HepG2 (cell line): ENCODE measurements around the gene RPTOR. TPM values are rescaled to one million over a fixed set of nuclear protein-coding genes. Genes with fewer than 3 reads are reported as not detected.

ENCODE experiments used
- ATAC-seq: fragments of 200-7000 bp; cut with Tn5 transposase; 3 replicates; pipeline ENCODE4 v1.9.1; 2020; ENCODE audit warnings: mild to moderate bottlenecking, moderate library complexity
- BruUV-seq: library from RNA; stranded (reverse); fragments of 400-500 nt; replicated peaks from 2 replicates; lab custom pipeline; 2021; lab: Mats Ljungman, UMichigan
- CTCF ChIA-PET: fragments of 300-600 bp; formaldehyde crosslinking; extraction: SDS; loops from one replicate; lab custom pipeline; 2021; ENCODE audit warnings: low total read pairs, inconsistent platforms, low intra/inter-chr PET ratio; lab: Yijun Ruan, JAX
- POLR2A ChIA-PET: fragments of 350-600 bp; sonication (Branson Sonifier 250); formaldehyde crosslinking; loops from one replicate; lab custom pipeline; 2020; ENCODE audit warnings: antibody characterized with exemption, inconsistent platforms; lab: Yijun Ruan, JAX
- DNase-seq: peaks from one replicate; pipeline ENCODE4 v3.0.0-alpha.2; 2015; ENCODE audit warnings: low spot score
- FAIRE-seq: peaks from 3 replicates; lab custom pipeline; 2011; peaks lifted over from hg19 to GRCh38; lab: Jason Lieb, UNC
- H2AFZ ChIP-seq: one replicate; pipeline ENCODE4 v1.6.1; 2011; ENCODE audit warnings: low read length, inconsistent platforms
- H3K27ac ChIP-seq: fragments of 300-600 bp; 3 replicates; pipeline ENCODE4 v1.8.0; 2011; ENCODE audit warnings: mixed run types, mild to moderate bottlenecking, mixed read lengths, low read length, inconsistent platforms; ENCODE audit not compliant: insufficient read depth; ENCODE audit errors: extremely low read length
- H3K27me3 ChIP-seq, 2 experiments: fragments of 200-600 bp in 1 of 2; 2 replicates in 1 of 2; 3 replicates in 1 of 2; pipeline versions ENCODE4 v1.6.0 to v1.8.0; 2011; ENCODE audit warnings: low read length in 2 of 2, mild to moderate bottlenecking in 2 of 2, moderate library complexity in 2 of 2, inconsistent platforms in 1 of 2; ENCODE audit not compliant: insufficient read depth in 2 of 2, control insufficient read depth in 1 of 2
- H3K36me3 ChIP-seq, 2 experiments: fragments of 200-600 bp in 1 of 2; replicated peaks in 1 of 2; 2 replicates in 1 of 2; 3 replicates in 1 of 2; pipeline versions ENCODE4 v1.5.1 to v1.8.0; 2011; ENCODE audit warnings: low read length in 2 of 2, inconsistent platforms in 1 of 2; ENCODE audit not compliant: insufficient read depth in 2 of 2, control insufficient read depth in 1 of 2
- H3K4me1 ChIP-seq: 2 replicates; pipeline ENCODE4 v1.5.1; 2012; ENCODE audit warnings: low read length, inconsistent platforms; ENCODE audit not compliant: insufficient read depth
- H3K4me2 ChIP-seq: 2 replicates; pipeline ENCODE4 v1.6.0; 2011; ENCODE audit warnings: low read depth, low read length, inconsistent platforms
- H3K4me3 ChIP-seq, 3 experiments: fragments of 200-600 bp in 1 of 3; sonication (generic), shearing (Covaris generic) in 1 of 3; replicated peaks in 1 of 3; 2 replicates each; pipeline ENCODE4 v1.5.1; 2011 to 2016; ENCODE audit warnings: low read length in 3 of 3, inconsistent platforms in 2 of 3, low read depth in 2 of 3, mild to moderate bottlenecking in 2 of 3, control low read depth in 1 of 3, mixed read lengths in 1 of 3; ENCODE audit not compliant: insufficient read depth in 1 of 3
- H3K79me2 ChIP-seq: one replicate; pipeline ENCODE4 v1.6.1; 2011; ENCODE audit warnings: low read length, inconsistent platforms; ENCODE audit not compliant: insufficient read depth
- H3K9ac ChIP-seq: 2 replicates; pipeline ENCODE4 v1.6.0; 2011; ENCODE audit warnings: mild to moderate bottlenecking, low read depth, low read length, inconsistent platforms; ENCODE audit not compliant: insufficient read depth
- H3K9me3 ChIP-seq: 2 replicates; pipeline ENCODE4 v1.5.1; 2012; ENCODE audit warnings: mild to moderate bottlenecking, low read length
- H4K20me1 ChIP-seq: 2 replicates; pipeline ENCODE4 v1.6.0; 2011; ENCODE audit warnings: inconsistent platforms, mild to moderate bottlenecking, low read length, moderate library complexity; ENCODE audit not compliant: insufficient read depth
- AGO2 ChIP-seq: fragments of 200-400 bp; formaldehyde crosslinking; optimal IDR thresholded peaks from 2 replicates; pipeline ENCODE3; 2017; ENCODE audit warnings: mild to moderate bottlenecking, low read depth, low read length, moderate library complexity
- FOXM1 ChIP-seq: sonication (generic); formaldehyde crosslinking; IDR thresholded peaks from 2 replicates; pipeline ENCODE4 v1.5.0; 2020; ENCODE audit warnings: missing genetic modification reagents
- MTA1 ChIP-seq: sonication (generic); formaldehyde crosslinking; IDR thresholded peaks from 2 replicates; pipeline ENCODE4 v1.4.0; 2020; ENCODE audit warnings: missing genetic modification reagents, mild to moderate bottlenecking, borderline replicate concordance
- ZNF451 ChIP-seq: sonication (generic); formaldehyde crosslinking; IDR thresholded peaks from 2 replicates; pipeline ENCODE4 v1.5.0; 2020; ENCODE audit warnings: mild to moderate bottlenecking, missing genetic modification reagents
- ZNF563 ChIP-seq: sonication (generic); formaldehyde crosslinking; IDR thresholded peaks from 2 replicates; pipeline ENCODE4 v1.8.0; 2022; ENCODE audit warnings: mild to moderate bottlenecking, moderate library complexity, missing genetic modification reagents
- WGBS: methylation state at CpG from one replicate; pipeline ENCODE4 v1.1.6; 2017; ENCODE audit warnings: low lambda C conversion rate; 5-methylcytosine and 5-hydroxymethylcytosine counted together
- in situ Hi-C: cut with HindIII; loops from 2 replicates; pipeline ENCODE4 v1.10.0; 2017; ENCODE audit warnings: low pct_unique_long_range_greater_than_20kb; ENCODE audit not compliant: extremely low pct_ligation_motif_present
- intact Hi-C: fragments of 100-400 bp; cut with micrococcal nuclease; formaldehyde crosslinking; loops from one replicate; pipeline ENCODE4 v1.10.0; 2022; ENCODE audit not compliant: unreplicated experiment
- polyA plus RNA-seq, 8 experiments: library from polyadenylated mRNA; depleted of rRNA in 3 of 8; stranded (reverse) in 7 of 8; unstranded in 1 of 8; fragments of >200 nt; fragmentation: Illumina TruSeq in 4 of 8; extraction: Trizol in 4 of 8; gene quantifications; 2 replicates each; pipeline versions ENCODE4 v1.2.1 to v1.2.3, GENCODE V29; 2011 to 2016; ENCODE audit warnings: low read depth in 4 of 8, missing spikeins in 1 of 8, mixed read lengths in 1 of 8; ENCODE audit not compliant: insufficient read depth in 1 of 8
- total RNA-seq, 5 experiments: library from RNA; depleted of rRNA; stranded (reverse); fragments of >200 nt; fragmentation: Illumina TruSeq; extraction: Trizol; gene quantifications; 2 replicates each; pipeline ENCODE4 v1.2.3, GENCODE V29; 2016; ENCODE audit warnings: low read depth in 1 of 5
- TF ChIP-seq, protein P1 (sequence below): sonication (generic); formaldehyde crosslinking; IDR thresholded peaks from 2 replicates; pipeline ENCODE4 v1.5.0; 2020; ENCODE audit warnings: mild to moderate bottlenecking, missing genetic modification reagents, borderline replicate concordance

RPTOR gene
- total and polyA plus RNA-seq, 2 of the 13 experiments (the other 11 are each of a cell fraction or from before 2014, with no cell fraction given): 6.6 to 25.3 TPM

DNA sequence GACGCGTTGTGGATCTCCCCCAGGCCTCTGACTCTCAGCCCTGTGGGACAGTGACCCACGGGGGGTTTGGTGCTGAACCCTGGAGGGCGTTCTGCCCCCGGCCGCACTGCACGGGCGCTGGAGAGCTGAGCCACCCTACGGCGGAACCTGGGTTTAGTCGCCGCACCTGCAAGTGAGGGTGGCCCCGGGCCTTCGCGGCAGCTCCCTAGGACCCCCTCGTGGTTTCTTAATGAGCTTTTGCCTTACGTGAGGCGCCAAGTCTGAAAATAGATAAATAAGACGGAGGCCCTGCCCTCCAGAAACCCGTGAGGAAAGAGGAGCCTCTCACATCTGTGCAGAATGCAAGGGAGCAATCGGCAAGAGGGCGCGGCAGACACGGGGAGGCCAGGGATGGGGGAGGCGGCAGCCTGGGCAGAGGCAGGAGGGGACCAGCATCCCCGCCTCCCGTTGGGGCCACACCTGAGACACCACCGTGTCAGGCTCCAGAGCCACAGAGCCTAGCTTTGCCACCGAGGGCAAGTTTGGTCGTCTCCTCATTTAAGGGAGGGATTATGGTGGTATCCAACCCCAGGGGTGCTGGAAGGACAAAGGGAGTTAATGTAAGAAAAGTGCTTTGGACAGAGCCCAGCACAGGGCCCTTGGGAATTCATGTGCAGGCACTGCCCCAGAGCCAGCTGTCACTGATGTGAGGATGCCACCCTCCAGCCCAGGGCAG is 293.8 kb downstream of the RPTOR start:
- no TSS peak for BruUV-seq
- FAIRE-seq (no peak), DNase-seq (no peak), ATAC-seq (no peak)
- Histone ChIP-seq H3K27ac (no peak overlapping the region), H2AFZ (no peak overlapping the region), H4K20me1 (peaks cover under 1% of the 10 kb centered on the region; the same call in 1 of the 2 replicates), H3K27me3 (no peaks in the 10 kb centered on the region), H3K4me1 (peaks cover 7% of the 10 kb centered on the region), H3K9ac (no peak overlapping the region), H3K79me2 (no peaks in the 10 kb centered on the region), H3K4me3 (no peak overlapping the region), H3K9me3 (no peaks in the 10 kb centered on the region), H3K36me3 (peaks cover 7 to 22% of the 10 kb centered on the region in 2 experiments; a peak in 4 of 5 replicates), H3K4me2 (no peak overlapping the region)
- ChIA-PET POLR2A (no interaction called here), CTCF (no interaction called here)
- in situ Hi-C loops (no loop called here), intact Hi-C loops (no loop called here)
- TF ChIP-seq ZNF563 (CRISPR knock-in tag) (no peak), MTA1 (CRISPR knock-in tag) (0 out of 2 replicates have a peak, but pooled peaks have one; percentile 11), ZNF451 (no peak), FOXM1 (CRISPR knock-in tag) (no peak), AGO2 (peak; percentile 33)
- TF ChIP-seq, protein P1, sequence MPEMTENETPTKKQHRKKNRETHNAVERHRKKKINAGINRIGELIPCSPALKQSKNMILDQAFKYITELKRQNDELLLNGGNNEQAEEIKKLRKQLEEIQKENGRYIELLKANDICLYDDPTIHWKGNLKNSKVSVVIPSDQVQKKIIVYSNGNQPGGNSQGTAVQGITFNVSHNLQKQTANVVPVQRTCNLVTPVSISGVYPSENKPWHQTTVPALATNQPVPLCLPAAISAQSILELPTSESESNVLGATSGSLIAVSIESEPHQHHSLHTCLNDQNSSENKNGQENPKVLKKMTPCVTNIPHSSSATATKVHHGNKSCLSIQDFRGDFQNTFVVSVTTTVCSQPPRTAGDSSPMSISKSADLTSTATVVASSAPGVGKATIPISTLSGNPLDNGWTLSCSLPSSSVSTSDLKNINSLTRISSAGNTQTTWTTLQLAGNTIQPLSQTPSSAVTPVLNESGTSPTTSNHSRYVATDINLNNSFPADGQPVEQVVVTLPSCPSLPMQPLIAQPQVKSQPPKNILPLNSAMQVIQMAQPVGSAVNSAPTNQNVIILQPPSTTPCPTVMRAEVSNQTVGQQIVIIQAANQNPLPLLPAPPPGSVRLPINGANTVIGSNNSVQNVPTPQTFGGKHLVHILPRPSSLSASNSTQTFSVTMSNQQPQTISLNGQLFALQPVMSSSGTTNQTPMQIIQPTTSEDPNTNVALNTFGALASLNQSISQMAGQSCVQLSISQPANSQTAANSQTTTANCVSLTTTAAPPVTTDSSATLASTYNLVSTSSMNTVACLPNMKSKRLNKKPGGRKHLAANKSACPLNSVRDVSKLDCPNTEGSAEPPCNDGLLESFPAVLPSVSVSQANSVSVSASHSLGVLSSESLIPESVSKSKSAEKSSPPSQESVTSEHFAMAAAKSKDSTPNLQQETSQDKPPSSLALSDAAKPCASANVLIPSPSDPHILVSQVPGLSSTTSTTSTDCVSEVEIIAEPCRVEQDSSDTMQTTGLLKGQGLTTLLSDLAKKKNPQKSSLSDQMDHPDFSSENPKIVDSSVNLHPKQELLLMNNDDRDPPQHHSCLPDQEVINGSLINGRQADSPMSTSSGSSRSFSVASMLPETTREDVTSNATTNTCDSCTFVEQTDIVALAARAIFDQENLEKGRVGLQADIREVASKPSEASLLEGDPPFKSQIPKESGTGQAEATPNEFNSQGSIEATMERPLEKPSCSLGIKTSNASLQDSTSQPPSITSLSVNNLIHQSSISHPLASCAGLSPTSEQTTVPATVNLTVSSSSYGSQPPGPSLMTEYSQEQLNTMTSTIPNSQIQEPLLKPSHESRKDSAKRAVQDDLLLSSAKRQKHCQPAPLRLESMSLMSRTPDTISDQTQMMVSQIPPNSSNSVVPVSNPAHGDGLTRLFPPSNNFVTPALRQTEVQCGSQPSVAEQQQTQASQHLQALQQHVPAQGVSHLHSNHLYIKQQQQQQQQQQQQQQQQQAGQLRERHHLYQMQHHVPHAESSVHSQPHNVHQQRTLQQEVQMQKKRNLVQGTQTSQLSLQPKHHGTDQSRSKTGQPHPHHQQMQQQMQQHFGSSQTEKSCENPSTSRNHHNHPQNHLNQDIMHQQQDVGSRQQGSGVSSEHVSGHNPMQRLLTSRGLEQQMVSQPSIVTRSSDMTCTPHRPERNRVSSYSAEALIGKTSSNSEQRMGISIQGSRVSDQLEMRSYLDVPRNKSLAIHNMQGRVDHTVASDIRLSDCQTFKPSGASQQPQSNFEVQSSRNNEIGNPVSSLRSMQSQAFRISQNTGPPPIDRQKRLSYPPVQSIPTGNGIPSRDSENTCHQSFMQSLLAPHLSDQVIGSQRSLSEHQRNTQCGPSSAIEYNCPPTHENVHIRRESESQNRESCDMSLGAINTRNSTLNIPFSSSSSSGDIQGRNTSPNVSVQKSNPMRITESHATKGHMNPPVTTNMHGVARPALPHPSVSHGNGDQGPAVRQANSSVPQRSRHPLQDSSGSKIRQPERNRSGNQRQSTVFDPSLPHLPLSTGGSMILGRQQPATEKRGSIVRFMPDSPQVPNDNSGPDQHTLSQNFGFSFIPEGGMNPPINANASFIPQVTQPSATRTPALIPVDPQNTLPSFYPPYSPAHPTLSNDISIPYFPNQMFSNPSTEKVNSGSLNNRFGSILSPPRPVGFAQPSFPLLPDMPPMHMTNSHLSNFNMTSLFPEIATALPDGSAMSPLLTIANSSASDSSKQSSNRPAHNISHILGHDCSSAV (CRISPR knock-in tag): no peak
- WGBS: 96% methylated on average over 30 of the region's 30 CpGs
